Ovary (tissue), 9 donors: ENCODE measurements around the gene TMEFF1. TPM values are rescaled to one million over a fixed set of nuclear protein-coding genes. Genes with fewer than 3 reads are reported as not detected.
"Not testable (repeated sequence)": the region's sequence is repeated elsewhere in the genome, so short reads cannot be mapped to it uniquely, and the experiment has no call there.

Experiments
- DNase-seq, 5 donors: peaks; one replicate each; pipeline ENCODE4 v3.0.0-alpha.2; 2019 to 2020
- H3K27ac ChIP-seq, 2 donors: fragments of 200-600 bp; one replicate each; pipeline versions ENCODE4 v1.5.1 to v1.8.0; 2019 to 2022
- H3K27me3 ChIP-seq: fragments of 200-600 bp; one replicate; pipeline ENCODE4 v1.8.0; 2022
- H3K36me3 ChIP-seq: fragments of 200-600 bp; sonication (generic); one replicate; pipeline ENCODE4 v1.5.1; 2019
- H3K4me1 ChIP-seq: one replicate; pipeline ENCODE4 v1.8.1; 2013; ENCODE audit warnings: mild to moderate bottlenecking, moderate library complexity; ENCODE audit not compliant: insufficient read depth
- H3K4me3 ChIP-seq: fragments of 200-600 bp; sonication (generic); one replicate; pipeline ENCODE4 v1.5.1; 2017
- H3K9me3 ChIP-seq, 2 donors: fragments of 200-600 bp in 1 of 2; sonication (generic) in 1 of 2; one replicate each; pipeline versions ENCODE4 v1.5.1 to v1.8.1; 2013 to 2019; ENCODE audit warnings: mild to moderate bottlenecking in 1 of 2, moderate library complexity in 1 of 2
- CTCF ChIP-seq, 3 donors: fragments of 450-650 bp in 2 of 3; fragments of 200-600 bp in 1 of 3; IDR thresholded peaks; one replicate each; pipeline versions ENCODE4 v1.5.1 to v1.8.0; 2016 to 2022; ENCODE audit warnings: antibody characterized with exemption in 3 of 3, mild to moderate bottlenecking in 1 of 3
- EP300 ChIP-seq: sonication (generic); formaldehyde crosslinking; IDR thresholded peaks from one replicate; pipeline ENCODE4 v1.6.1; 2017; ENCODE audit warnings: antibody characterized with exemption
- POLR2A ChIP-seq: fragments of 450-650 bp; IDR thresholded peaks from one replicate; pipeline ENCODE4 v1.6.1; 2017; ENCODE audit warnings: antibody characterized with exemption, mild to moderate bottlenecking, moderate library complexity
- WGBS, 3 donors: extraction: QIAGEN DNeasy Blood & Tissue Kit in 1 of 3; methylation state at CpG; one replicate each; pipeline versions ENCODE4 v1.1.5 to v1.1.7; 2013 to 2017; 5-methylcytosine and 5-hydroxymethylcytosine counted together
- intact Hi-C, 4 donors: fragments of 100-400 bp; cut with DNase I; formaldehyde crosslinking; loops; one replicate each; pipeline versions ENCODE4 v1.11.0 to v1.15.1; 2022 to 2023
- polyA plus RNA-seq, 2 donors: library from polyadenylated mRNA; stranded (reverse); fragments of 200-250 nt in 1 of 2; fragments of 350-450 nt in 1 of 2; fragmentation: Illumina TruSeq in 1 of 2; extraction: RNeasy Lipid Tissue Mini Kit (QIAGEN cat#74804) in 1 of 2; gene quantifications; one replicate each; pipeline ENCODE4 v1.2.3, GENCODE V29; 2013 to 2014
- total RNA-seq, 7 donors: library from RNA; depleted of rRNA in 2 of 7; stranded (reverse); fragments of >200 nt in 2 of 7; fragmentation: NEBNext Ultra II Directional in 3 of 7; extraction: Animal tissue kit (Norgen Biotek cat#: 25700) in 3 of 7; gene quantifications; one replicate each; pipeline versions ENCODE4 v1.1.0 to v1.2.4, GENCODE V29; 2016 to 2023
- donor health status: DM: no; HTN: no; CAD: no; lungs with moderate emphysema.
- donor health status: DM: no; HTN: no; CAD: no.
- donor health status: Bipolar disorder and iron deficiency.
- donor health status: DM: yes; HTN: yes; CAD: no.
- donor health status: DM: no; HTN: no; CAD: no.
- donor health status: DM: yes; HTN: yes; CAD: no.

TMEFF1 gene
- total and polyA plus RNA-seq, 9 donors, result 0.10 to 1.2 (median 0.76) TPM; not detected in 2

GRCh38 chr9:100511205-100511604 is 38.3 kb downstream of the TMEFF1 start:
- DNase-seq, result no peak
- Histone ChIP-seq H3K27ac (no peak overlapping the region), H3K4me1 (no peaks in the 10 kb centered on the region), H3K36me3 (no peaks in the 10 kb centered on the region), H3K27me3 (no peaks in the 10 kb centered on the region), H3K9me3 (peaks cover 0 to 3% of the 10 kb centered on the region in 2 donors), H3K4me3 (no peak overlapping the region)
- intact Hi-C loops, result no loop called here
- 87 to 100% (median 98%) methylated on average over 1 of the region's 1 CpG for WGBS, 3 donors
- TF ChIP-seq POLR2A (no peak), EP300 (no peak), CTCF (IDR thresholded peaks at IDR 0.05) (no peak)

GRCh38 chr9:100515578-100516494 is 42.9 kb downstream of the TMEFF1 start:
- intact Hi-C loops, result no loop called here
- TF ChIP-seq EP300 (no peak), POLR2A (no peak), CTCF (IDR thresholded peaks at IDR 0.05) (no peak)
- 31 to 47% (median 33%) methylated on average over 6 of the region's 6 CpGs for WGBS, 3 donors
- no peak overlapping the region for H3K4me3 ChIP-seq
- no peak overlapping the region for H3K27ac ChIP-seq
- no peaks in the 10 kb centered on the region for H3K36me3 ChIP-seq
- H3K4me1 ChIP-seq, result no peaks in the 10 kb centered on the region
- no peak for DNase-seq
- H3K27me3 ChIP-seq, result no peaks in the 10 kb centered on the region
- no peaks in the 10 kb centered on the region for H3K9me3 ChIP-seq

- WGBS, 3 donors, result 66 to 87% (median 79%) methylated on average over 3 of the region's 3 CpGs
- H3K27me3 ChIP-seq, result no peaks in the 10 kb centered on the region
- no peak overlapping the region for H3K27ac ChIP-seq
- no peaks in the 10 kb centered on the region for H3K4me1 ChIP-seq
- H3K4me3 ChIP-seq, result no peak overlapping the region
- DNase-seq, result no peak
- TF ChIP-seq EP300 (no peak), CTCF (IDR thresholded peaks at IDR 0.05) (no peak), POLR2A (no peak)
- no peaks in the 10 kb centered on the region for H3K36me3 ChIP-seq
- H3K9me3 ChIP-seq, result no peaks in the 10 kb centered on the region
- intact Hi-C loops, result no loop called here
Observed at GRCh38 chr9:100521282-100521681, 48.3 kb downstream of the TMEFF1 start.

- H3K9me3 ChIP-seq, result no peaks in the 10 kb centered on the region
- 93 to 98% (median 97%) methylated on average over 2 of the region's 2 CpGs for WGBS, 3 donors
- intact Hi-C loops, result no loop called here
- H3K4me3 ChIP-seq, result no peak overlapping the region
- TF ChIP-seq EP300 (no peak), POLR2A (no peak), CTCF (IDR thresholded peaks at IDR 0.05) (no peak)
- no peaks in the 10 kb centered on the region for H3K27me3 ChIP-seq
- H3K27ac ChIP-seq, result no peak overlapping the region
- no peak for DNase-seq
- H3K36me3 ChIP-seq, result no peaks in the 10 kb centered on the region
- no peaks in the 10 kb centered on the region for H3K4me1 ChIP-seq
Observed at GRCh38 chr9:100525563-100525962, 52.6 kb downstream of the TMEFF1 start.

GRCh38 chr9:100527180-100527794 is 54.3 kb downstream of the TMEFF1 start:
- H3K4me1 ChIP-seq, H3K4me3 ChIP-seq, intact Hi-C loops, H3K9me3 ChIP-seq, H3K36me3 ChIP-seq, H3K27me3 ChIP-seq, H3K27ac ChIP-seq, DNase-seq: not testable (repeated sequence)
- 93 to 95% (median 93%) methylated on average over 24 to 30 of the region's 30 CpGs for WGBS, 3 donors
